ENCODE results near the gene PKN1.

Gene PKN1

DNA sequence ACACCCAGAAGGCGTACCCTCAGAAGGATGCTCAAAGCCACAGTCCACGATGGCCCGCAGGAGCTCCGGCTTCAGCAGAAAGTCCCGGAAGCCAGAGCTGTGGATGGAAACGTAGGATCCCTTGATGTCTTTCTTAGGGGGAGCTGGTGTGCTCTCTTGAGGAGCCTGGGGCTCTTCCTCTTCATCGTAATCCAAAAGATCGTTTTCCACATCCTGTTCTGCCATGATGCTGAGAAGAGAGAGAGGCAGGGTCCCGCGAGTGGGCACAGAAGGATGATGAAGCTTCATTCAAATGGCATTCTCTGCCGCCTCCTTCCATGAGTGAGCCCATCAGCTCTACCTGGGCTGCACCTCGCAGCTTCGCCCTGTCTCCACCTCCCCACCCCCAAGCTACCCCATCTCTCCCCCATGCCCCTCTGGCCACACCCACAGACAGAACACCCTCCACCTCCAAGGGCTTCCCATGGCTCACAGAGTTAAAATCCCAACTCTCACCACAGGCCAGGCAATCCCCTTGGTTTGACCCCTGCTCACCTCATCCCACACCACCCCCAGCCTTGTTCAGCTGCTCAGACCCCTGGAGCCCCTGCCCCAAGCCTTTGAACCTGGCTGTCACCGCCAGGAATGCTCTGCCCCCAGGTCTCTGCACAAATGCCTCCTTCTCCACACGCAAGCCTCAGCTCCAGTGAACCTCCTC is 20.0 kb upstream of the PKN1 start:
- no peak for DNase-seq
- Histone ChIP-seq H3K27ac (ENCODE audit: insufficient read depth, low read length, poor library complexity, severe bottlenecking) (peak overlapping the region; percentile 40), H3K9me3 (ENCODE audit: control insufficient read depth, low read length) (no peaks in the 10 kb centered on the region), H3K36me3 (ENCODE audit: control insufficient read depth, insufficient read depth, low read length) (peaks cover 59% of the 10 kb centered on the region), H3K27me3 (replicated peaks; ENCODE audit: control insufficient read depth, insufficient read depth, low read length, poor library complexity, severe bottlenecking) (no peaks in the 10 kb centered on the region), H3K4me3 (ENCODE audit: insufficient read depth, low read depth, low read length, poor library complexity, severe bottlenecking) (no peak overlapping the region), H3K4me1 (ENCODE audit: control insufficient read depth, insufficient read depth, low read length, poor library complexity, severe bottlenecking) (peaks cover 63% of the 10 kb centered on the region)

DNA sequence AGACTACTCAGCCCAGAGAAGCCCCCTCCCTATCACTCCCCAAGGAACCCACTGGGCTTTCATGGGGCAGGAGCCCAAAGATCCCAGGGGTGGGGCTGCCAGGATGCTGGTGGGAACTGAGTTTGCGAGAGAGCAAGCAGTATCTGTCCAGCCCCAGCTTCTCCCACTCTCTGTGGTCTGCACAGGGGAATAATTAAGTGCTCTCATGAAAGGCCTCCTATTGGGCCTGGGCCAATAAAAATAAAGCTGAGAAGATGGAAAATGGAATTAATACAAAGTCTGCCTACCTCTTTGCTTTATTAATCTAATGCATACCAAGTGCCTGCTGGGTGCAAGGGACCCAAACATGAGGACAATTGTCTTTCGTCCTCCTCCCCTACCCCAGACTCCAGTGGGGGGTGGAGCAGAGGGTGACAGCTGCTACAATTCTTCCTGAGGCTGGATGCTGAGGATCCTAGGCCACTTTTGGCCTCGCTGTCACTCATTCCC is 19.4 kb upstream of the PKN1 start:
- peaks cover 66% of the 10 kb centered on the region for H3K4me1 ChIP-seq (ENCODE audit: control insufficient read depth, insufficient read depth, low read length, poor library complexity, severe bottlenecking)
- no peaks in the 10 kb centered on the region for H3K27me3 ChIP-seq (replicated peaks; ENCODE audit: control insufficient read depth, insufficient read depth, low read length, poor library complexity, severe bottlenecking)
- H3K27ac ChIP-seq (ENCODE audit: insufficient read depth, low read length, poor library complexity, severe bottlenecking), result peak overlapping the region; percentile 40
- no peak overlapping the region for H3K4me3 ChIP-seq (ENCODE audit: insufficient read depth, low read depth, low read length, poor library complexity, severe bottlenecking)
- H3K9me3 ChIP-seq (ENCODE audit: control insufficient read depth, low read length), result no peaks in the 10 kb centered on the region
- H3K36me3 ChIP-seq (ENCODE audit: control insufficient read depth, insufficient read depth, low read length), result peaks cover 53% of the 10 kb centered on the region
- DNase-seq, result no peak

DNA sequence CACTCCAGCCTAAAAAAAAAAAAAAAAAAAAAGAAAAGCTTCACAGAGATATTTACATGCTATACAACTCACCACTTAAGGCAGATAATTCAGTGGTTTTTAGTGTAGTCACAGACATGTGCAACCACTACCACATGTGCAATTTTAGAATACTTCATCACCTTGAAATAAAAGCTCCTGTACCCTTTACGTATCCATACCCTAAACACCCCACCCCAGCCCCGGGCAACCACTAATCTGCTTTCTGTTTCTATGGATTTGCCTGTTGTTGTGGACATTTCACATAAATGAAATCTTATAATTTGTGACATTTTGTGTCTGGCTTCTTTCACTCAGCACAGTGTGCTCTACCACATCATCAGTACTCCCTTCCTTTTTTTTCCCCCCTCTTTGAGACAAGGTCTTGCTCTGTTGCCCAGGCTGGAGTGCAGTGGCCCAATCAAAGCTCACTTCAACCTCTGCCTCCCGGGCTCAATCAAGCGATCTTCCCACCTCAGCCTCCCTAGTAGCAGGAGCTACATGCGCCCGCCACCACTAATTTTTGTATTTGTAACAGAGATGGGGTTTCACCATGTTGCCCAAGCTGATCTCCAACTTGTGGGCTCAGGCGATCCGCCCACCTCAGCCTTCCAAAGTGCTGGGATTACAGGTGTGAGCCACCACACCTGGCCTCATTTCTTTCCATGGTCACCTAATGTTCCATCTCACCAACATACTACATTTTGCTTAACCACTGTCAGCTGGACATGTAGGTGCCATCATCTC is 18.0 kb upstream of the PKN1 start:
- H3K27ac ChIP-seq (ENCODE audit: insufficient read depth, low read length, poor library complexity, severe bottlenecking), result no peak overlapping the region
- H3K4me1 ChIP-seq (ENCODE audit: control insufficient read depth, insufficient read depth, low read length, poor library complexity, severe bottlenecking), result peaks cover 58% of the 10 kb centered on the region
- H3K27me3 ChIP-seq (replicated peaks; ENCODE audit: control insufficient read depth, insufficient read depth, low read length, poor library complexity, severe bottlenecking), result no peaks in the 10 kb centered on the region
- no peak overlapping the region for H3K4me3 ChIP-seq (ENCODE audit: insufficient read depth, low read depth, low read length, poor library complexity, severe bottlenecking)
- no peaks in the 10 kb centered on the region for H3K9me3 ChIP-seq (ENCODE audit: control insufficient read depth, low read length)
- H3K36me3 ChIP-seq (ENCODE audit: control insufficient read depth, insufficient read depth, low read length), result peaks cover 40% of the 10 kb centered on the region
- DNase-seq, result no peak

DNA sequence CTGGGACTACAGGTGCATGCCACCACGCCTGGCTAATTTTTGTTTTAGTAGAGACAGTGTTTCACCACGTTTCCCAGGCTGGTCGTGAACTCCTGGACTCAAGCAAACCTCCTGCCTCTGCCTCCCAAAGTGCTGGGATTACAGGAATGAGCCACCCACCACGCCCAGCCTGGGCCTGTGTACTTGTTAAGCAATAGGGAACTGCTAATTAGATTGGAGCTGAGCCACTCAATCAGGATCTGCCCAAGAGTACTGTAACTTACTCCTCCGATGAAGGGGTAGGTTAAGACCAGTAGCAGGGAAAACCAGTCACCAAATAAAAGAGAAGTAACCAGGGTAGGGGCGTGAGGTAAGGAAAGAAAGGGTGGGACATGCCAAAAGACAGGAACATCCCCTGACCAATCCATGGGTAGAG is 16.3 kb upstream of the PKN1 start:
- H3K9me3 ChIP-seq (ENCODE audit: control insufficient read depth, low read length), result no peaks in the 10 kb centered on the region
- peaks cover 49% of the 10 kb centered on the region for H3K4me1 ChIP-seq (ENCODE audit: control insufficient read depth, insufficient read depth, low read length, poor library complexity, severe bottlenecking)
- peaks cover 22% of the 10 kb centered on the region for H3K36me3 ChIP-seq (ENCODE audit: control insufficient read depth, insufficient read depth, low read length)
- H3K27me3 ChIP-seq (replicated peaks; ENCODE audit: control insufficient read depth, insufficient read depth, low read length, poor library complexity, severe bottlenecking), result no peaks in the 10 kb centered on the region
- H3K27ac ChIP-seq (ENCODE audit: insufficient read depth, low read length, poor library complexity, severe bottlenecking), result peak overlapping the region; percentile 95
- no peak for DNase-seq
- peak overlapping the region; percentile 52 for H3K4me3 ChIP-seq (ENCODE audit: insufficient read depth, low read depth, low read length, poor library complexity, severe bottlenecking)

DNA sequence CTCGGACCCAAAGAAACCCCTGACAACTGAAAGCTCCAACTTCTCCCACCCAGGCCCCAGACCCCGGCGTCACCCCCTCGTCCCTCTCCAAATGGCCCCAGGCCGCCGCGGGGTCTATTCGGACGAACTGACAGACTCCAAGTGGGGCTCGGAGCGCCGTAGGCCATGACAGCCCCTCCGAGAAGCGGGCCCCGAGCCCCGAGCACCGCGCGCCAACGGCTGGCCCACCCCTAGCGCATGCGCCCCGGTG is 14.3 kb upstream of the PKN1 start:
- H3K4me3 ChIP-seq (ENCODE audit: insufficient read depth, low read depth, low read length, poor library complexity, severe bottlenecking), result peak overlapping the region; percentile 79
- DNase-seq, result no peak
- no peaks in the 10 kb centered on the region for H3K27me3 ChIP-seq (replicated peaks; ENCODE audit: control insufficient read depth, insufficient read depth, low read length, poor library complexity, severe bottlenecking)
- peaks cover 3% of the 10 kb centered on the region for H3K36me3 ChIP-seq (ENCODE audit: control insufficient read depth, insufficient read depth, low read length)
- peak overlapping the region; percentile 95 for H3K27ac ChIP-seq (ENCODE audit: insufficient read depth, low read length, poor library complexity, severe bottlenecking)
- H3K9me3 ChIP-seq (ENCODE audit: control insufficient read depth, low read length), result no peaks in the 10 kb centered on the region
- peaks cover 35% of the 10 kb centered on the region for H3K4me1 ChIP-seq (ENCODE audit: control insufficient read depth, insufficient read depth, low read length, poor library complexity, severe bottlenecking)

DNA sequence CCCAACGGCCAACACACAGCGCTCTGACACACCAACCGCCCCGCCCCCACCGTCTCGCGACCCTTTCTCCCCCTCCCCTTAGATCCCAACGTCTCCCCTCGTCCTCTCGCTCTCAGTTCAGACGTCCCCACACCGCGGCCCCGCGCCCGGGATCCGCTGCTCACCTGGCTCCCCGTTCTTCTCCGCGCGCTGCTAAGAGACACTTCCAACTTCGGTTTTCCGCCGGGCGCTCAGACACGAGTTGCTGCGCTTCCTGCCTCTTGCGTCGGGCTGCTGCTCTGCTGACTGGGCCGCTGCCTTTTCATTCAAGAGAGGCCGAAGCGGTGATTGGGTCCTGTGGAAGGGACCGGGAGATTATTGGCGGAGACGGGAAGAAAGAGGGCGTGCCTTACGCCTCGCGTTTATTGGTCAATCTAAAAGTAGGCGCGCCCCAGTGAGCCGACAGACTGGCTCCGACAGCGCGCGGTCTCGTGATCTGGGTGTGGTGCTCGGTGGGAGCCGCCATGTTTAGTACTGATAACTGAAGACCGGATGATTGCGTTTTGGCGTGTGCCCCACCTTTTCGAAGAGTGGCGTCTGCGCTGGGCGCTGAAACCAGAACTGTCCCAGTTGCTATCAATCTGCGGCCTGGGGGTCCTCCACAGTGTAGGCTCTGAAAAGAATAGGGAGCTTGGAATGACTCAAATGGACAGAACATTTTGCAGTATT is 13.8 kb upstream of the PKN1 start, which contains the start of gene DDX39A:
Gene DDX39A, minus strand, starts transcription at position 236 of the 708 bp plus-strand sequence. CDS start 6,121 bp downstream, outside the sequence.
- H3K9me3 ChIP-seq (ENCODE audit: control insufficient read depth, low read length), result no peaks in the 10 kb centered on the region
- peaks cover 32% of the 10 kb centered on the region for H3K4me1 ChIP-seq (ENCODE audit: control insufficient read depth, insufficient read depth, low read length, poor library complexity, severe bottlenecking)

DNA sequence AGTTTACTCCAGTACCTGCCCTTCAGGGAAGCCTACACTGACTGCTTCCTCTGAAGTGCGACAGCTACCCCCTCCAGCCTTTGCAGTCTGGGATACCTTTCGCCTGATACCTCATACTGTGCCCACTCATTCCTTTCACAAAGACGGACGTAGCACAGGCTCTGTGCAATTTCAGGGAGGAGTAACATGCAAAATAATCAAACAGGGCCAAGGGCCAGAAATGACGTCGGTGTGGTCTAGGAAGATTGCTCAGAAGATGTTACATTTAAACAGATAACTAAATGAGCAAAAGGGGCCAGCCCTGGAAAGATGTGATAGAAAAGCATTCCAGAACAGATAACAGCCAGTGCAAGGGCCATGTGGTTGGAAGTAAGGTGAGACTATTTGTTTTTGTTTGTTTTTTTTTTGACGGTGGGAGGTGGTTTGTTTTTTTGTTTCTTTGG is 7.4 kb upstream of the PKN1 start:
- H3K4me3 ChIP-seq (ENCODE audit: insufficient read depth, low read depth, low read length, poor library complexity, severe bottlenecking), result no peak overlapping the region
- no peaks in the 10 kb centered on the region for H3K27me3 ChIP-seq (replicated peaks; ENCODE audit: control insufficient read depth, insufficient read depth, low read length, poor library complexity, severe bottlenecking)
- no peak overlapping the region for H3K27ac ChIP-seq (ENCODE audit: insufficient read depth, low read length, poor library complexity, severe bottlenecking)
- H3K36me3 ChIP-seq (ENCODE audit: control insufficient read depth, insufficient read depth, low read length), result no peaks in the 10 kb centered on the region
- no peaks in the 10 kb centered on the region for H3K4me1 ChIP-seq (ENCODE audit: control insufficient read depth, insufficient read depth, low read length, poor library complexity, severe bottlenecking)
- H3K9me3 ChIP-seq (ENCODE audit: control insufficient read depth, low read length), result no peaks in the 10 kb centered on the region
- DNase-seq, result no peak

More for the DNA sequence above, 13.8 kb upstream of the PKN1 start, which contains the start of gene DDX39A:
- DNase-seq, result peak; percentile 96 to 97 (median 97)
- no peaks in the 10 kb centered on the region for H3K27me3 ChIP-seq (replicated peaks; ENCODE audit: control insufficient read depth, insufficient read depth, low read length, poor library complexity, severe bottlenecking)
- H3K4me3 ChIP-seq (ENCODE audit: insufficient read depth, low read depth, low read length, poor library complexity, severe bottlenecking), result peak within 1 kb of the TSS; percentile 79
- H3K27ac ChIP-seq (ENCODE audit: insufficient read depth, low read length, poor library complexity, severe bottlenecking), result peak within 1 kb of the TSS; percentile 95
- H3K36me3 ChIP-seq (ENCODE audit: control insufficient read depth, insufficient read depth, low read length), result no peaks in the 10 kb centered on the region

DNA sequence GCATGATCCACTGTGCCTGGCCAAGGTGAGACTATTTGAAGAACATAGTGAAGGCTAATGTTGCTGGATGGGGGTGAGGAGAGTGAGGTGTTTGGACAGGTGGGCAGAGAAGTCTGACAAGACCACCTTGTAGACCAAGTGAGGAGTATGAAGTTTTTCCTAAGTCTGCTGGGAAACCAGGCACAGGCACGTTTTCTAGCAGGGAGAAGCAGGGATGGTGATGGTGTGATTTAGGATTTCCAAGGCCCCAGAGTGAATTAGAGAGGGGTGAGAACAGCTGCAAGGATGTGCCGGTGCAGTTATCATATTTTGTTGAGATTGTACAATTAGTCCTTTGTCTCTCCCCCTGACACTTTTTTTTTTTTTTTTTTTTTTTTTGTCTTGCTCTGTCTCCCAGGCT is 5.6 kb upstream of the PKN1 start:
- H3K27me3 ChIP-seq (replicated peaks; ENCODE audit: control insufficient read depth, insufficient read depth, low read length, poor library complexity, severe bottlenecking), result no peaks in the 10 kb centered on the region
- no peaks in the 10 kb centered on the region for H3K9me3 ChIP-seq (ENCODE audit: control insufficient read depth, low read length)
- no peaks in the 10 kb centered on the region for H3K36me3 ChIP-seq (ENCODE audit: control insufficient read depth, insufficient read depth, low read length)
- no peak overlapping the region for H3K4me3 ChIP-seq (ENCODE audit: insufficient read depth, low read depth, low read length, poor library complexity, severe bottlenecking)
- H3K27ac ChIP-seq (ENCODE audit: insufficient read depth, low read length, poor library complexity, severe bottlenecking), result no peak overlapping the region
- peaks cover 3% of the 10 kb centered on the region for H3K4me1 ChIP-seq (ENCODE audit: control insufficient read depth, insufficient read depth, low read length, poor library complexity, severe bottlenecking)
- no peak for DNase-seq

DNA sequence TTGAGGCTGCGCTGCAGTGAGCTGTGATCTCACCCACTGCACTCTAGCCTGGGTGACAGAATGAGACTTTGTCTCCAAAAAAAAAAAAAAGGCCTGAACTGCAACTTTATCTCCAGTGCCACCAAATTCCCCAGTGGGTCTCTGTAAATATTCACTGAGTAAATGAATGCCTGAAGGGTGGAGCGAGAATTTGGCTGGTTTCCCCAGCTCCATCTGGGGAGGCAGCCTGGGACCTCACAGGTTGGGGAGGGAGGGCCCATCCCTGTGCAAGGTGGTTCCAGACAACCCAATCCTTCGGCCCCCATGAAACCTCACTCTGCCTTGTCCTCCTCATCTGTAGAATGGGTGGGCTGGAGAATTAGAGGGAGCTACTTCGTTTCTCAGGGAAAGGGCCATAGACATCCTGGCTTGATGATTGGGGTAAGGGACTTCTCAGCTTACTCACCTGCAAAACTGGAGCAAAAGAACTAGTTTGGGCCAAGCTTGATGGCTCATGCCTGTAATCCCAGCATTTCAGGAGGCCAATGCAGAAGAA is 4.2 kb upstream of the PKN1 start:
- Histone ChIP-seq H3K9me3 (ENCODE audit: control insufficient read depth, low read length) (no peaks in the 10 kb centered on the region), H3K27me3 (replicated peaks; ENCODE audit: control insufficient read depth, insufficient read depth, low read length, poor library complexity, severe bottlenecking) (no peaks in the 10 kb centered on the region)

More for the DNA sequence above, 4.2 kb upstream of the PKN1 start:
- Histone ChIP-seq H3K27ac (ENCODE audit: insufficient read depth, low read length, poor library complexity, severe bottlenecking) (no peak overlapping the region), H3K4me3 (ENCODE audit: insufficient read depth, low read depth, low read length, poor library complexity, severe bottlenecking) (no peak overlapping the region), H3K36me3 (ENCODE audit: control insufficient read depth, insufficient read depth, low read length) (no peaks in the 10 kb centered on the region), H3K4me1 (ENCODE audit: control insufficient read depth, insufficient read depth, low read length, poor library complexity, severe bottlenecking) (peaks cover 3% of the 10 kb centered on the region)
- no peak for DNase-seq
